Measurements from ENCODE around the gene ADAMTSL4.

DNA sequence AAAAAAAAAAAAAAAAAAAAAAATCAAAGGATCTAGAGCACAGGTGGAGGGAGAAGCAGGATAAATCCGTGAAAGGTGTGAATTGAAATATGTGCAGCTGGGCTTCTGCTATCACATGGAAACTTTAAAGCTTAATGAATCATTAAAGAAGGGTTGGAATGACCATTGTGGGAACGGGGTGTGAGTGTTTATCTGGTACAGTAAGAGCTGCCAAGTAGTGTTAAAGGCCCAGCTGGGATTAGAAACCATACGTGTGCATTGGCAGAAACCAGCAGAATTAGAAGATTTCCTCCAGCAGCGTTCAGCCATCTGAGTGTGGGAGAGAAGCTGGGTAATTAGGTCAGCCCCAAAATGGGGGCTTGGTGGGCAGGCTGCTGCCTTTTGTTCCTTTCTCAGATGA, 20.2 kb upstream of the ADAMTSL4 start:
- TF ChIP-seq, protein P1, sequence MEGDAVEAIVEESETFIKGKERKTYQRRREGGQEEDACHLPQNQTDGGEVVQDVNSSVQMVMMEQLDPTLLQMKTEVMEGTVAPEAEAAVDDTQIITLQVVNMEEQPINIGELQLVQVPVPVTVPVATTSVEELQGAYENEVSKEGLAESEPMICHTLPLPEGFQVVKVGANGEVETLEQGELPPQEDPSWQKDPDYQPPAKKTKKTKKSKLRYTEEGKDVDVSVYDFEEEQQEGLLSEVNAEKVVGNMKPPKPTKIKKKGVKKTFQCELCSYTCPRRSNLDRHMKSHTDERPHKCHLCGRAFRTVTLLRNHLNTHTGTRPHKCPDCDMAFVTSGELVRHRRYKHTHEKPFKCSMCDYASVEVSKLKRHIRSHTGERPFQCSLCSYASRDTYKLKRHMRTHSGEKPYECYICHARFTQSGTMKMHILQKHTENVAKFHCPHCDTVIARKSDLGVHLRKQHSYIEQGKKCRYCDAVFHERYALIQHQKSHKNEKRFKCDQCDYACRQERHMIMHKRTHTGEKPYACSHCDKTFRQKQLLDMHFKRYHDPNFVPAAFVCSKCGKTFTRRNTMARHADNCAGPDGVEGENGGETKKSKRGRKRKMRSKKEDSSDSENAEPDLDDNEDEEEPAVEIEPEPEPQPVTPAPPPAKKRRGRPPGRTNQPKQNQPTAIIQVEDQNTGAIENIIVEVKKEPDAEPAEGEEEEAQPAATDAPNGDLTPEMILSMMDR (IDR thresholded peaks at IDR 0.05), result no peak
- TF ChIP-seq POLR2A (IDR thresholded peaks at IDR 0.05), result no peak
